Measurements from ENCODE around the gene STAB2.

STAB2 gene

GRCh38 chr12:103583008-103583407, 4.1 kb upstream of the STAB2 start:
- DNase-seq = no peak

- DNase-seq = no peak
Observed at GRCh38 chr12:103586132-103586531, 941 bp upstream of the STAB2 start.

- no peak for DNase-seq
Observed at GRCh38 chr12:103588680-103589079, 1.6 kb downstream of the STAB2 start.

- DNase-seq = no peak
Observed at GRCh38 chr12:103589517-103589916, 2.4 kb downstream of the STAB2 start.

GRCh38 chr12:103590271-103590670, 3.2 kb downstream of the STAB2 start:
- DNase-seq = no peak

GRCh38 chr12:103596981-103597380, 9.9 kb downstream of the STAB2 start:
- DNase-seq = no peak

GRCh38 chr12:103599274-103599673, 12.2 kb downstream of the STAB2 start:
- DNase-seq = no peak

- DNase-seq = no peak
Observed at GRCh38 chr12:103600967-103601728, 14.1 kb downstream of the STAB2 start.

- DNase-seq = no peak
Observed at GRCh38 chr12:103620395-103620794, 33.3 kb downstream of the STAB2 start.

- no peak for DNase-seq
Observed at GRCh38 chr12:103623716-103624115, 36.6 kb downstream of the STAB2 start.

- no peak for DNase-seq
Observed at GRCh38 chr12:103626498-103626897, 39.4 kb downstream of the STAB2 start.

- no peak for DNase-seq
Observed at GRCh38 chr12:103627189-103627855, 40.2 kb downstream of the STAB2 start.

- DNase-seq = no peak
Observed at GRCh38 chr12:103632554-103633216, 45.6 kb downstream of the STAB2 start.

- DNase-seq = no peak
Observed at GRCh38 chr12:103634732-103635131, 47.7 kb downstream of the STAB2 start.

- no peak for DNase-seq
Observed at GRCh38 chr12:103635419-103635818, 48.3 kb downstream of the STAB2 start.

- DNase-seq = no peak
Observed at GRCh38 chr12:103637021-103637420, 49.9 kb downstream of the STAB2 start.

- DNase-seq = no peak
Observed at GRCh38 chr12:103637429-103637828, 50.4 kb downstream of the STAB2 start.

GRCh38 chr12:103639983-103640382, 52.9 kb downstream of the STAB2 start:
- DNase-seq = no peak

GRCh38 chr12:103640410-103640809, 53.3 kb downstream of the STAB2 start:
- DNase-seq = no peak

- no peak for DNase-seq
Observed at GRCh38 chr12:103640831-103641230, 53.8 kb downstream of the STAB2 start.

- no peak for DNase-seq
Observed at GRCh38 chr12:103642240-103642864, 55.3 kb downstream of the STAB2 start.

- no peak for DNase-seq
Observed at GRCh38 chr12:103645202-103645601, 58.1 kb downstream of the STAB2 start.

- no peak for DNase-seq
Observed at GRCh38 chr12:103647267-103647666, 60.2 kb downstream of the STAB2 start.

GRCh38 chr12:103652808-103653207, 65.7 kb downstream of the STAB2 start:
- DNase-seq = no peak

Measured in activated effector memory CD4-positive, alpha-beta T cell treated with Interleukin-2 at 50 U/mL for 16 hours (primary cell).